Kidney (tissue), 14 donors: ENCODE data around the gene DCAF11. TPM values are rescaled to one million over a fixed set of nuclear protein-coding genes. Genes with fewer than 3 reads are reported as not detected.
A peak's percentile ranks its signal among the peaks of the same experiment; 100 is the strongest.

Source experiments
- DNase-seq, 5 donors: peaks; one replicate each; pipeline ENCODE4 v3.0.0-alpha.2; 2013 to 2020
- FAIRE-seq: peaks from 2 replicates; lab custom pipeline; 2012; peaks lifted over from hg19 to GRCh38; lab: Jason Lieb, UNC
- H3K27ac ChIP-seq, 2 donors: one replicate each; pipeline ENCODE4 v1.7.0; 2013; ENCODE audit warnings: low read depth in 2 of 2, low read length in 2 of 2, inconsistent platforms in 1 of 2
- H3K27me3 ChIP-seq: one replicate; pipeline ENCODE4 v1.7.1; 2013; ENCODE audit warnings: low read length, inconsistent platforms; ENCODE audit not compliant: control insufficient read depth, insufficient read depth
- H3K36me3 ChIP-seq, 3 donors: one replicate each; pipeline versions ENCODE4 v1.7.0 to v1.7.1; 2013; ENCODE audit warnings: low read length in 3 of 3, control low read depth in 1 of 3, inconsistent platforms in 1 of 3; ENCODE audit not compliant: insufficient read depth in 3 of 3, control insufficient read depth in 2 of 3
- H3K4me1 ChIP-seq, 3 donors: one replicate each; pipeline versions ENCODE4 v1.7.0 to v1.7.1; 2013; ENCODE audit warnings: low read length in 3 of 3, inconsistent platforms in 1 of 3, low read depth in 1 of 3; ENCODE audit not compliant: control insufficient read depth in 2 of 3, insufficient read depth in 2 of 3
- H3K4me3 ChIP-seq, 3 donors: one replicate each; pipeline versions ENCODE4 v1.7.0 to v1.8.1; 2013; ENCODE audit warnings: low read length in 3 of 3, control low read depth in 1 of 3, inconsistent platforms in 1 of 3
- H3K9ac ChIP-seq, 3 donors: one replicate each; pipeline versions ENCODE4 v1.7.0 to v1.7.1; 2013; ENCODE audit warnings: low read length in 3 of 3, control low read depth in 1 of 3, inconsistent platforms in 1 of 3
- H3K9me3 ChIP-seq, 3 donors: one replicate each; pipeline versions ENCODE4 v1.7.0 to v1.7.1; 2013; ENCODE audit warnings: low read length in 3 of 3, control low read depth in 1 of 3, inconsistent platforms in 1 of 3; ENCODE audit not compliant: control insufficient read depth in 2 of 3, insufficient read depth in 1 of 3
- CTCF ChIP-seq: IDR thresholded peaks from 3 replicates; pipeline ENCODE4 v1.5.1; 2012; ENCODE audit warnings: mild to moderate bottlenecking, moderate library complexity, borderline replicate concordance; ENCODE audit not compliant: insufficient read depth; ENCODE audit errors: extremely low read depth
- intact Hi-C: fragments of 100-400 bp; cut with DNase I; formaldehyde crosslinking; loops from one replicate; pipeline ENCODE4 v1.11.1; 2022
- polyA plus RNA-seq: library from polyadenylated mRNA; stranded (reverse); fragments of 350-450 nt; fragmentation: Illumina TruSeq; extraction: RNeasy Lipid Tissue Mini Kit (QIAGEN cat#74804); gene quantifications from one replicate; pipeline ENCODE4 v1.2.3, GENCODE V29; 2014; ENCODE audit warnings: low read depth, low replicate concordance; ENCODE audit not compliant: insufficient read depth
- total RNA-seq: library from RNA; stranded (reverse); fragmentation: NEBNext Ultra II Directional; extraction: Animal tissue kit (Norgen Biotek cat#: 25700); gene quantifications from one replicate; pipeline ENCODE4 v1.2.1, GENCODE V29; 2021
- donor health status: control.
- donor health status: control.
- donor health status: control.
- donor health status: control.
- donor health status: control.
- donor health status: DM: yes; HTN: yes; CAD: no.
- donor health status: Normal renal cell carcinoma (clear cell type).

Gene DCAF11
- total and polyA plus RNA-seq, 2 donors from 2014 or later = 69.4 to 81.1 TPM

- Histone ChIP-seq H3K27ac (peak overlapping the region; percentile 99 to 100), H3K36me3 (peaks cover 0 to 12% (median 5%) of the 10 kb centered on the region in 3 donors), H3K9me3 (no peaks in the 10 kb centered on the region), H3K4me1 (peaks cover 0 to 28% (median 10%) of the 10 kb centered on the region in 3 donors), H3K27me3 (no peaks in the 10 kb centered on the region), H3K9ac (peak overlapping the region; percentile 41 to 87 (median 80)), H3K4me3 (peak overlapping the region; percentile 73 to 93 (median 84))
- TF ChIP-seq CTCF = no peak
- intact Hi-C loops = no loop called here
- FAIRE-seq = no peak
- no peak for DNase-seq
Measured at GRCh38 chr14:24113379-24113800, 1.2 kb upstream of the DCAF11 start.

- Histone ChIP-seq H3K4me3 (peak overlapping the region; percentile 73 to 93 (median 84)), H3K27ac (peak overlapping the region; percentile 99 to 100), H3K9me3 (no peaks in the 10 kb centered on the region), H3K9ac (peak overlapping the region; percentile 80 to 87 (median 86)), H3K36me3 (peaks cover 3 to 18% (median 11%) of the 10 kb centered on the region in 3 donors), H3K27me3 (no peaks in the 10 kb centered on the region), H3K4me1 (peaks cover 0 to 24% (median 10%) of the 10 kb centered on the region in 3 donors)
- DNase-seq = peak; percentile 88 to 97 (median 94)
- intact Hi-C loops = no loop called here
- TF ChIP-seq CTCF = no peak
- no peak for FAIRE-seq
Measured at GRCh38 chr14:24113801-24114531, 611 bp upstream of the DCAF11 start.

- TF ChIP-seq CTCF = no peak
Measured at GRCh38 chr14:24115422-24116127, 998 bp downstream of the DCAF11 start.

More at GRCh38 chr14:24115422-24116127, 998 bp downstream of the DCAF11 start:
- no peaks in the 10 kb centered on the region for H3K27me3 ChIP-seq
- peaks cover 8 to 29% (median 20%) of the 10 kb centered on the region in 3 donors for H3K36me3 ChIP-seq
- H3K4me1 ChIP-seq = peaks cover 0 to 22% (median 10%) of the 10 kb centered on the region in 3 donors
- DNase-seq = peak in 1 of 5 donors; percentile 80
- no peaks in the 10 kb centered on the region for H3K9me3 ChIP-seq
- intact Hi-C loops = no loop called here
- peak overlapping the region; percentile 62 to 99 for H3K27ac ChIP-seq
- no peak for FAIRE-seq
- peak overlapping the region; percentile 73 to 93 (median 88) for H3K4me3 ChIP-seq
- H3K9ac ChIP-seq = peak overlapping the region; percentile 65 to 88 (median 83)
